Spinal cord (tissue), 10 donors: Measurements from ENCODE around the gene CLRN2. TPM values are rescaled to one million over a fixed set of nuclear protein-coding genes. Genes with fewer than 3 reads are reported as not detected.

ENCODE experiments used
- DNase-seq, 6 donors: peaks; one replicate each; pipeline versions ENCODE4 v3.0.0 to v3.0.0-alpha.2; 2013 to 2015; ENCODE audit warnings: low spot score in 6 of 6, low read depth in 4 of 6
- H3K27ac ChIP-seq: one replicate; pipeline ENCODE4 v1.5.1; 2013; ENCODE audit warnings: low read depth, low read length, control low read depth
- H3K27me3 ChIP-seq: one replicate; pipeline ENCODE4 v1.6.1; 2013; ENCODE audit warnings: low read length; ENCODE audit not compliant: control insufficient read depth, insufficient read depth
- H3K36me3 ChIP-seq: one replicate; pipeline ENCODE4 v1.6.1; 2013; ENCODE audit warnings: low read length; ENCODE audit not compliant: control insufficient read depth, insufficient read depth
- H3K4me1 ChIP-seq: one replicate; pipeline ENCODE4 v1.6.1; 2013; ENCODE audit warnings: low read length; ENCODE audit not compliant: control insufficient read depth, insufficient read depth
- H3K4me3 ChIP-seq: one replicate; pipeline ENCODE4 v1.5.1; 2013; ENCODE audit warnings: low read depth, low read length, control low read depth
- H3K9me3 ChIP-seq: one replicate; pipeline ENCODE4 v1.6.1; 2013; ENCODE audit warnings: low read length; ENCODE audit not compliant: control insufficient read depth, insufficient read depth
- WGBS: methylation state at CpG from one replicate; pipeline ENCODE4 v1.1.5; 2013; ENCODE audit warnings: missing lambda C conversion rate; ENCODE audit not compliant: insufficient coverage; 5-methylcytosine and 5-hydroxymethylcytosine counted together
- polyA plus RNA-seq, 2 donors: library from polyadenylated mRNA; unstranded; fragments of 120-200 nt; gene quantifications; one replicate each; pipeline ENCODE4 v1.2.1, GENCODE V29; 2013; ENCODE audit not compliant: insufficient read length in 2 of 2
- total RNA-seq, 2 donors: library from RNA; depleted of rRNA in 1 of 2; stranded (reverse); fragments of 120-200 nt in 1 of 2; fragments of >200 nt in 1 of 2; gene quantifications; one replicate each; pipeline versions ENCODE4 v1.2.3 to v1.2.4, GENCODE V29; 2013 to 2014
- donor health status: healthy.

CLRN2 gene
- total and polyA plus RNA-seq, 4 donors, result 0.20 TPM; not detected in 3

DNA sequence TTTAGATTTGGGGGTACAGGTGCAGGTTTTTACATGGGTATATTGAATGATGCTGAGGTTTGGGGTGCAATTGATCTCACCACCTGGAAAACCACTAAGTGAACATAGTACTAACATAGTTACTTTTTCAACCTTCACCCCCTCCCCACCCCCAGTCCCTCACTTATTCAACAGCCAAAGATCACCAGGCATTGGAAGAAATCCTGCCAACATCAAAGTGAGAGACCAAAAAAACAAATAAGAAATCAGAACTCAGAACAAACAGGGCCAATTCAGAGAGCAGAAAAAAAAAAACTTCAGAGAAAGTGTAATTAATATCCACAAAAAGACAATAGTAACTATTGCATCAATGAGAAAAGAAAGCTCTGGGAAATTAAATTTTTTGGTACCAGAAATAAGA is 41.5 kb downstream of the CLRN2 start:
- Histone ChIP-seq H3K4me3 (no peak overlapping the region), H3K27ac (no peak overlapping the region), H3K36me3 (no peaks in the 10 kb centered on the region), H3K9me3 (no peaks in the 10 kb centered on the region), H3K4me1 (peaks cover 4% of the 10 kb centered on the region), H3K27me3 (no peaks in the 10 kb centered on the region)
- DNase-seq, result no peak

DNA sequence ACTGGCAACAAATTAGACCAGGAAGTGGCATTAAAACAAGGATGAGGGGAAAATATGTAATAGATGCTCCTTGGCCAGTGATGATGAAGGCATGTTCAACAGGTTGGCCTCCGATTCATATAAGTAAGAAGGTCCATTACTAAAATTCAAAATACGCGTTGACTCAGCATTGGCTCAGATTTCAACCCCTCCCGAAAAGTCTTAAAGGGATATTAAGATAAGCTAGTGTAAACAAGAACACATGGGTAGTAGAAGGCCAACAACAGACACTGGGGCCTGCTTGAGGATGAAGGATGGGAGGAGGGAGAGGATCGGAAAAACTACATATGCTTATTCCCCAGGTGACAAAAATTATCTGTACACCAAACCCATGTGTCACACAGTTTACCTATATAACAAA is 42.9 kb downstream of the CLRN2 start:
- DNase-seq, result no peak
- Histone ChIP-seq H3K4me3 (no peak overlapping the region), H3K27ac (no peak overlapping the region), H3K4me1 (no peaks in the 10 kb centered on the region), H3K36me3 (no peaks in the 10 kb centered on the region), H3K27me3 (no peaks in the 10 kb centered on the region), H3K9me3 (no peaks in the 10 kb centered on the region)
- no CpG with 5 or more reads among the region's 5 CpGs for WGBS

DNA sequence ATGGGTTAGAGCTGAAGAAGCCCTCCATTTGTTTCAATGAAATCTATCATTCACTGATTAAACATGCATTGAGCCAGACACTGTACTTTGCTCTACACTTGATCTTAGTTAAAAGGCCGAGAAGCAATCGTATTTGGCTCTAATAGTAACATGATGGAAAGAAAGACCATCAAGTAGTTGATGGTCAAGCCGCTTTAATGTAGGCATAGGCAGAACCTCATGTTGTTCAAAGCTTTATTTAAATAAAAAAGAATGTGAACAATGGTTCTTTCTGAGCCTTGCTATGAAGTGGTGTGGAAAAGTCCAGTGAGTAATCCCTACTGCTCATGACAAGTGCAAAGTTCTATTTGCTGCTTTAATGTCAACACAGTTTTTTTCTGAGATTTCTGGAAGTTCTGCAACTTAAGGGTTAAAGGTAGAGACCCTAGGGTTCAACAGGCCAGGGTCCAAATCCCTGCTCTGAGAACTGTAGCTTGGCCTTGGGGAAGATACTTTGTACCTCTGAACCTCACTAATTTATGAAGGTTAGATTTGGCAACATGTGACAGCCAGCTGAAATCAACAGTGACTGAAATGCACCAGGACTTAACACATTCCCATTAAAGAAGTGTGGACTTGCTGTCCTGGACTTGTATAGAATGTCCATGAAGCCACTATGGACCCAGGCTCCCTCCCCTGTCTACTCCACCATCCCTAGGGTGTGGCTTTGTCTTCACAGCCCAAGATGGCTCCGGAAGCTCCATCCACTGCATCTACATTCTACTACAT is 44.2 kb downstream of the CLRN2 start:
- WGBS, result 100% methylated on average over 1 of the region's 4 CpGs
- DNase-seq, result no peak
- H3K4me3 ChIP-seq, result no peak overlapping the region
- H3K27ac ChIP-seq, result no peak overlapping the region
- H3K27me3 ChIP-seq, result no peaks in the 10 kb centered on the region
- H3K36me3 ChIP-seq, result no peaks in the 10 kb centered on the region
- no peaks in the 10 kb centered on the region for H3K9me3 ChIP-seq
- H3K4me1 ChIP-seq, result no peaks in the 10 kb centered on the region

- Histone ChIP-seq H3K27ac (no peak overlapping the region), H3K36me3 (no peaks in the 10 kb centered on the region), H3K4me1 (no peaks in the 10 kb centered on the region), H3K4me3 (no peak overlapping the region), H3K27me3 (no peaks in the 10 kb centered on the region), H3K9me3 (no peaks in the 10 kb centered on the region)
- DNase-seq, result no peak
- WGBS, result 100% methylated on average over 1 of the region's 3 CpGs
Observed at GRCh38 chr4:17559709-17560048, 44.7 kb downstream of the CLRN2 start.

- Histone ChIP-seq H3K9me3 (no peaks in the 10 kb centered on the region), H3K27ac (no peak overlapping the region), H3K4me1 (no peaks in the 10 kb centered on the region), H3K4me3 (no peak overlapping the region), H3K36me3 (no peaks in the 10 kb centered on the region), H3K27me3 (no peaks in the 10 kb centered on the region)
- no peak for DNase-seq
- WGBS, result 96% methylated on average over 5 of the region's 6 CpGs
Observed at GRCh38 chr4:17560065-17560673, 45.2 kb downstream of the CLRN2 start.

- DNase-seq, result no peak
- Histone ChIP-seq H3K36me3 (no peaks in the 10 kb centered on the region), H3K9me3 (no peaks in the 10 kb centered on the region), H3K4me3 (no peak overlapping the region), H3K4me1 (no peaks in the 10 kb centered on the region), H3K27me3 (no peaks in the 10 kb centered on the region), H3K27ac (no peak overlapping the region)
- 85% methylated on average over 7 of the region's 8 CpGs for WGBS
Observed at GRCh38 chr4:17561195-17561909, 46.4 kb downstream of the CLRN2 start.

- WGBS, result 50% methylated on average over 1 of the region's 1 CpG
- H3K4me3 ChIP-seq, result no peak overlapping the region
- no peak for DNase-seq
- no peaks in the 10 kb centered on the region for H3K4me1 ChIP-seq
- no peaks in the 10 kb centered on the region for H3K9me3 ChIP-seq
- no peaks in the 10 kb centered on the region for H3K36me3 ChIP-seq
- H3K27me3 ChIP-seq, result no peaks in the 10 kb centered on the region
- no peak overlapping the region for H3K27ac ChIP-seq
Observed at GRCh38 chr4:17562157-17562556, 47.2 kb downstream of the CLRN2 start.

GRCh38 chr4:17565846-17566245 is 50.9 kb downstream of the CLRN2 start:
- WGBS, result 90% methylated on average over 3 of the region's 3 CpGs
- H3K27ac ChIP-seq, result no peak overlapping the region
- H3K36me3 ChIP-seq, result no peaks in the 10 kb centered on the region
- H3K4me1 ChIP-seq, result no peaks in the 10 kb centered on the region
- H3K9me3 ChIP-seq, result no peaks in the 10 kb centered on the region
- H3K4me3 ChIP-seq, result no peak overlapping the region
- DNase-seq, result no peak
- no peaks in the 10 kb centered on the region for H3K27me3 ChIP-seq

- Histone ChIP-seq H3K27me3 (no peaks in the 10 kb centered on the region), H3K27ac (no peak overlapping the region), H3K4me1 (no peaks in the 10 kb centered on the region), H3K36me3 (no peaks in the 10 kb centered on the region), H3K4me3 (no peak overlapping the region), H3K9me3 (no peaks in the 10 kb centered on the region)
- DNase-seq, result no peak
- WGBS, result no CpG with 5 or more reads among the region's 2 CpGs
Observed at GRCh38 chr4:17567271-17567670, 52.3 kb downstream of the CLRN2 start.

GRCh38 chr4:17574206-17574605 is 59.2 kb downstream of the CLRN2 start:
- no peak overlapping the region for H3K27ac ChIP-seq
- 80% methylated on average over 1 of the region's 4 CpGs for WGBS

More at GRCh38 chr4:17574206-17574605, 59.2 kb downstream of the CLRN2 start:
- Histone ChIP-seq H3K4me3 (no peak overlapping the region), H3K9me3 (no peaks in the 10 kb centered on the region), H3K4me1 (peaks cover 19% of the 10 kb centered on the region), H3K27me3 (no peaks in the 10 kb centered on the region), H3K36me3 (no peaks in the 10 kb centered on the region)
- no peak for DNase-seq
